GM19043 (cell line): ENCODE results near the gene LRRC4C.

Experiments used
- ATAC-seq: cut with Tn5 transposase; IDR thresholded peaks from one replicate; pipeline ENCODE4 v1.9.1; 2021; ENCODE audit warnings: low read depth; ENCODE audit not compliant: unreplicated experiment

Gene LRRC4C

DNA sequence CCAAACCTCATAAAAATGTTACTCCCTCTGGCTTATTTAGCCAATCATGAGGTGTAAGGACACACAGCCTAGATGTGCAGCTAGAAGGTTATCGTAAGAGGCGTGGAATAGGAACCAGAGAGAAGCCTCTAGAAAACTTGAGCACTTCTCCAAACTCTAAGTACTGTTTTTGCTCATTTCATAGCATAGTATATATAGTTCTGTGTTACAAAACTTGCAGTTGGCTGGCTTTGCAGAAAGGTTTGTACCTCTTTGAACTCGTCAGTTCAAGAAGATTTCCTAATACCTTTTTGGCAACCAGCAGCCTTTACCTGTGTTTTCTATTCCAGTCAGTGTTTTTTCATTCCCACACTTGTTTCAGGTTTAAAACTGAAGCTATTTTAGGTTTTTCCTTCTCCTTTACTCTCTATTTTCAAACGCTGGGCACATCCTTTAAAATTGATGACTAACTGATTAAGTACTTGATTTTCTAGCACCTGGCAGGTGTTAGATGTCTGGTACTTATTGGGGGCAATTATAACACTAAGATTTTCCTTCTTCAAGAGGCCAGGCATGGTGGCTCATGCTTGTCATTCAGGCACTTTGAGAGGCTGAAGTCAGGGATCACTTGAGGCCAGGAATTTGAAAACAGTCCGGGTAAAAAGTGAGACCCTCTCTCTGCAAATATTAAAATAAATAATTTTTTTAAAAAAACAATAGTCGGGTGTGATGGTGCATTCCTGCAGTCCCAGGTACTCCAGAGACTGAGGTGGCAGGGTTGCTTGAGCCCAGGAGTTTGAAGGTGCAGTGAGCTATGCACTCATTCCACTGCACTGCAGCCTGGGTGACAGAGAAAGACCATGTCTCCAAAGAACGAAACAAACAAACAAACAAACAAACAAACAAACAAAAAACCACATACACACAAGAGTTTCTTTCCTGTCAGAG is 125.2 kb downstream of the LRRC4C start:
- ATAC-seq = no peak

DNA sequence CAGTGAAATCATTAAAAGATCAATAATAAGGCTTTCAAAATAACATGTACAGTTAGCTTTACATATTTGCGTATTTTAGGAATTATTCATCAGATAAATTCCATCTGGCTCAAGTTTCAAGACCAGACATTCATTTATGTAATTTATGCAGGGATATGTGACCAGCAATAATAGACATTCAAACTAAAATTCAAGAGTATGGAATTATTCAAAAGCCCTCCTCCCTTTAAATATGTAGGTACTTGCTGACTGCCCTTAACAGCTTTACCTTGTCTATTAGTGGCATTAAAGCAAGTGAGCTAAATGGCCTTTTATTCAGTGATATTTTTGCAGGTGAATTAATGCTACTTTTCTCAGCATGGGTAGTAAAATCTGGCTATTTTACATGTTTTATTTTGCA is 126.1 kb downstream of the LRRC4C start:
- ATAC-seq = no peak

DNA sequence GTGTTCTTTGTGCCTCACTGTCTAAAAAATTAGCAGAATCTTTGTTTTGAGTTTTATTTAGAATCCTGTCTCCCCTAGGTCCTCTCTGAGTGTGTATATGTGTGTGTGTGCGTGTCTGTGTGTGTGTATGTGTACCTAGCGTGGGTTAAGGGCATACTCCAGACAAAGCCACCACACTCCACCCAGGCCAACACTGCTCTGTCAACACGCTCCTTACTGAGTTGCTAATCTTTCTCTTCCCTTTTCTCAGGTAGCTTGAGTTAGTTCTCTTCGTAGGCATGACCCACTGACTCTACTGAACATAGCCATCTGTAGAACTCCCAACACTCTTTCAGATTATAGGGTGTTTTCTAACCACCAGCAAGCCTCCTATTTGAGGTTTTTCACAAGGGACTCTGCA is 131.1 kb downstream of the LRRC4C start:
- no peak for ATAC-seq

DNA sequence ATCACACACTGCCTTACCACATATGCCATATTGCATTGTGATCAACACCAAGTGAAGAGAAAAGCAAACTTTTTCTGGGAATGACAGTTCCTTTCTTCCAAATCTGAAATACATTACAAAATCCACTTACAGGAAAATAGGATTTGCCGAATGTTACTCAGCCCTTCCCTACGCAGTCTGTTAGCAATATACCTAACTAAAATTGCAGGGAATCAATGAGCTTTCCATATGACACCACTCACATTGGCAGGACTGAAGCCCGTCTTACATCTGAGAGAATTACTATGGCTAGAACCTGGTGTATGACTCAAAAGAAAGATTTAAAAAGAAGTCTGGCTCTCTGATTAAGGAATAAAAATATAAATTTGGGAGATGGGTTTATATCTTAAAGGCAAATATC is 136.0 kb downstream of the LRRC4C start:
- no peak for ATAC-seq

DNA sequence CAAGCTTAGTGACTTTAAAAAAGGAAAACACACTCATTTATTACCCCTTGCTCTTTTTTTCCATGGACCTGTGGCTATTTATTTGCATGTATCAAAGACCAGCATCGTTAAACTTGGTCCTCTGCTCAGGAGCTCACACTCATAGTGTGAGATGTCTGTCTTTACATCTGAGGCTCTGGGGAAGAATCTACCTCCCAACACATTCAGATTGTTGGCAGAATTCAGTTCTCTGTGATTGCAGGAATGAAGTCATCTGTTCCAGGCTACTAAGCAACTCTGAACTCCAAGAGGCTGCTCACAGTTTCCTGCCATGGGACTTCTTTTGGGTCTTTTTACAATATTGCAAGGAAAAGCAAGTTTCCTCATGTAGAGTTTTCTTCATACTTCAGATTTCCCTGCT is 138.8 kb downstream of the LRRC4C start:
- ATAC-seq = no peak

DNA sequence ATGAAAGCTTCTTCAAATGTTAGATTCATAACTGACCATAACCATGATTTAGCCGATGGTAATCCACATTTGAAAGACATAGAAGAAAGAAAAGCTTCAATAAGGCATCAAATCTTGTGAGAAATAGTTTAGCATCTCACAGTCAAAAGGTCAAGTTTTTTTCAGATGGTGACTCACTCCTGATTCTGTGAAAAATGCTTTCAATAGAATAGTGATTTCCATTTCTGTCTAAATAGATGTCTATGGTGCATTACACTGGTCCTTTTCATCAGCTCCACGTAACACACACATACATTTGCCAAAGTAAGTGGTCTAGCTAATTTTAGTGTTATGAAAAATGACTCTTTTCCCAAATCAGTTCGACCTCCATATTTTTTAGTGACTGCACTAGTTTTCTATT is 139.2 kb downstream of the LRRC4C start:
- ATAC-seq = no peak

DNA sequence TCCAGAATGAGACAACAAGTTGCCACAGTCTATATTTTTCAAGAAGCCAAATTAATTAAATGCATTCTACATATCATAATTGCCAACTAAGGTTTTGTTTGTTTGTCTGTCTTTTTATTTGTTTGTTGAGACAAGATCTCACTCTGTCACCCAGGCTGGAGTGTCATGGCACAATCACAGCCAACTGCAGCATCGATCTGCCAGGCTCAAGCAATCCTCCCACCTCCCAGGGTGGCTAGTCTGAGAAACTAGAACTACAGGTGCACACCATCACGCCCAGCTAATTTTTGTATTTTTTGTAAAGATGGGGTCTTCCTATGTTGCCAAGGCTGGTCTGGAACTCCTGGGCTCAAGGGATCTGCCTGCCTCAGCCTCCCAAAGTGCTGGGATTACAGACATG is 140.0 kb downstream of the LRRC4C start:
- no peak for ATAC-seq

DNA sequence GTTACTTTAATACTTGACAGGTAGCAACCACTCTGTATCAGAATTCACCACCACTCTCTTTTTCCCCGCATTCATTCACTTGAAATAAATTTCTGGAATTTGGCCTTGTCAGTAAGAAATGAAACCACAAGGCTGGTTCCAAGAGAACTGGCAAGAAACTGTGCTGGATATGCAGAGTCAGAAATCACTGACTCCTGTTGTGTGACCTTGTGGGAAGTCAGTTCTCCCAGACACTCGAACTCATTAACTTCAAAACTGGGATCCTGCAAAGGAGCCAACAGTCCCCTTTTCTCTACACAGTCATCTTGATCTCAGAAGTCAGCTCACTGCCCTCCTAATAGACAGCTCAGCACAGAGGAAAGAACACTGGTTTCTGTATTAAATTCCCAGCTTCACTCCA is 142.7 kb downstream of the LRRC4C start:
- no peak for ATAC-seq

DNA sequence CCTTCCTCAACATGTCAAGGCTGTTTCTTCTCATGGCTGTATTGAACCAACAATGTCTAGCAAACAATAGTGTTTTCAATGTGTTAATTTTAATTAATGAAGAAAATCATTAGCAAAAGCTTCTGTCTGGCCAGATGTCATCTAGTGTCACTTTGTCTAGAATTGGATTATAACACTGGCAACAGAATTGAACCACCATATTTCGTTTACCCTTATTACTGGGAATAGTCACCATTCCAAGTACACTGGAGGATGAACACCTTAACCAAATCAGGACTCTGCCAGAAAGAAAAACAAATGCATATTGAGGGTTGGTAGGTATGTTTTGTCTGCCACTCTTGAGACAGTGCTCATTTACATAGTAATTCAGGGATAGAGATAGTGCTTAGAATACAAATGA is 146.2 kb downstream of the LRRC4C start:
- ATAC-seq = no peak

DNA sequence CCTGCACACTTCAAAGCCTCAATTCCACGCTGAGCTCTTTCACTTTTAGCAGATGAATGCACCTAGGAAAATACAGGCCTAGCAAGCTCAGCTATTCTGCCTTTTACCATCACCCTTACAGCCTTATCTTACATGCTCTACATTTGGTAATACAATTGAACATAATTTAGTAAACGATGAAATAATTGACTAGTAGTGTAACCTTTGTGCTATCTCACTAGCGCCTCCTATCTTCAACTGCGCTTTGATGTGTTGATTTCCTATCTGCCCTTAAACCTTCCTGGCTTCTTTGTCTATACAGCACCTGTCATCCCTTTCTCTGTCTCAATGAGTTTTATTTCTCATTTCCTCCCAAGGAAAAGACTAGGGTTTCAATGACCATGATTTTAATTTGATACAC is 149.7 kb downstream of the LRRC4C start:
- ATAC-seq = no peak

DNA sequence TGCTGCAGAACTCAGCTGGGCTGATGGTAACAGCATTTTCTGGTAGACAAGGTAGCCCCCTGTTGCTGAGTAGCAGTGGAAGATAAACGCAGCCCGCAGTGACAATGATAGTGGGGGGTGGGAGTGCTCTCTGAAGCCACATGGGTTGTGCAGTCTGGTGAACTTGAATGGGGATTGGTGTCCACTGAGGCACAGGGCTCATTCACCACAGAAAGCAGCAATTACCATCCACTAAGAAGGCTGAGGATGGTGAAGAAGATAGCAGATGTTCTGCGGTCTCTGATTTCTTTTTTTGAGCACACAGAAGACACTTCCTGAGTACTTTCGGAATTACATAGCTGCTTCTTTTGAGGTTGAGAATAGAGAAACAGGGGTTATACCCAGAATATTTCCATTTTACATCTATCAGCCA is 150.3 kb downstream of the LRRC4C start:
- ATAC-seq = peak; percentile 65

DNA sequence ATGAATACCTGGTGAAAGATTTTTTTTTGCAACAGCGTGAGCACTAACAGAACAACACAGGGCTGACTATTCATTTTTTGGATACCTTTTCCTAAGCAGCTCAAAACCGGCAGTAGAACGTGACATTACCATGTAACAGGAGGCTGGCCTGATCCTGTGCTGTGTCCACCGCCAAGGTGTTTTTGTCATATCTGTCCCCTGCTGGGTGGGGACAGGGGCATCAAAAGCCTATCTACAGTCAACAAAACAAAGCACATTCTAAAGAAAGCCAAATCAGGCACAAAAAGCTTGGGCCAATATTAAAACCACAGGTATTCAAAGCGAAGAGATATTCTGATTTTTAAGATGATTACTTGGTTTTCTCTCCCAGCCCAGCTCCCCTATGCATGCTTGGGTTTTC is 151.2 kb downstream of the LRRC4C start:
- no peak for ATAC-seq

DNA sequence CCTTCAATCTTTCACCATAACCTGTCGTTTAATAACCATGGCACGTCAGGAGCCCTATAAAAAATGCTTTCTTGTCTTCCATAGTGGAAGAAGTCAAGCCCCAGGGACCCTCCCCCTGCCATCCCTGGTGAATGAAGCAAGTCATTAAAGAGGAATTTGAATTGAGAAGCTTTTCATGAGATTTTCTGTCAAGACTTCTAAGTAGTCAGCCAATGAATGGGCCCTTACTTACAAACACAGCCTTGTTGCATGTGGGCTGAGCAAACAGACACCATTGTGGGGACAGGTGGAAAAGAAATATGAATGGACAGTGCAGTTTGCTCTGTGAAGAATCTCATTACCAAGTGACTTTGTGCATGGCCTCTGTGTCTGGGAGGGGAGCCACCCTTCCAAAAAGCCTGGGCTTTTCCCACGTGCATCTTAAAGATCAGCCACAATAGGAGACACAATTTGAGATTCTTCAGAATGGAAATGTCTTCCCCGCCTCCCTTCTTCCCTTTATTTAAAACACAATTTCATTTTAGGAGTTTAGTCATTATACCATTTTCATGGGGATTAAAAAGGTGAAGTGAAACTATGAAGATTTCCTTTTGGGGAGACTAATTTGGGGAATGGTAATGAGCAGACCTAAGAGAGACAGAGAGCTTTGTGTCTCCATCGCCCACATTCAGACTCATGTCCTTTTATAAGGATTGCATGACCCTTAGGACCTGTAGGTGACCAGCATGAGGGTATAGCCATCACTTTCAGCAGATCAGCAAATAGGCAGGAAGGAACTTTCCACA is 152.0 kb downstream of the LRRC4C start:
- no peak for ATAC-seq

DNA sequence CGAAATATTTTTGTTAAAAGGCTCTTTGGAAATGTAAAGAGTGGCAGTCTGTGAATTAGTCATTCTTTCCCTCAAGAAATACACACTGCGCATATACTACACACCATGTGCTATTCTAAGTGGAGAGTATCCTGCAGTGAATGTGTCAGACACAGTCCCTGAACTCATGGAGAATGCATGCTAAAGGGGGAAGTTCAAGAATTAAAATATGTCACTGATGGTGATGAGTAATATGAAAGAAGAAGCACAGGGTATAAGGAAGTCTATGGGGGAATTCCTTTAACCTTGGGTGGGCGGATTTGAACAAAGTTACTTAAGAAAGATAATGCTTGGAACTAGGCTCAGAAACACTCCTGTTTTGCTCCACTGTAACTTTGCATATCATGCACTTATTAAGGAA is 153.0 kb downstream of the LRRC4C start:
- no peak for ATAC-seq

DNA sequence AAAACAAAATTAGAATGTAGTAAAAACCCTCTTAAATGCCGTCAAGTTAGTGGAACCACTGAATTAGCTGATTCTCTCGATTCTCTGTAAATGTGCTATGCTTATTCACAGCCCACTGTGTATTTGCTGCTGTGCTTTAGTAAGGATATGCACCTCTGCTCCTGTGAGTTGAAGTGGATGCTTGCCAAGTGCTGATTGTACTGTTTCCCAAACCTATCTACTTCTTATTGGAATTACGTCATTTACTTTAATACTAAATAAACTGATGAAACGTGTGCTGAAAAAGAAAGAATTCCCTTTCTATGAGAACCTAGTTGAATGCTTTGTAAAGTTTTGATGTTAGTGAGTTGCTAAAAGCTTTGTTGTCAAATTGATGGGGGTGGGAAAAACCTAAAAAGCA is 158.4 kb downstream of the LRRC4C start:
- ATAC-seq = no peak

DNA sequence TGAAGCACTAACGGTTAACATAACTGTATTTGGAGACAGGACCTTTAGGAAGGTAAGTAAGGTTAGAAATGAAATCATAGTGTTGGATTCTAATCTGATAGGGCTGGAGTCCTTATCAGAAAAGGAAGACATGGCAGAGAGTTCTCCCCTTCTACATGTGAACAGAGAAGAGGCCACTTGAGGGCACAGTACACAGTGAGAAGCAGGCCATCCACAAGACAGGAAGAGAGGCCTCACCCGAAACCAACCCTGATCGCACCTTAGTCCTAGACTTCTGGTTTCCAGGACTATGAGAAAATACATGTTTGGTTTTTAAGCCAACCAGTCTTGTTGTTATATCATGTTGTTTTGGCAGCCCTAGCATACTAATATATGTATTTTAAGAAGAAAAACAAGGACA is 170.0 kb downstream of the LRRC4C start:
- ATAC-seq = no peak

DNA sequence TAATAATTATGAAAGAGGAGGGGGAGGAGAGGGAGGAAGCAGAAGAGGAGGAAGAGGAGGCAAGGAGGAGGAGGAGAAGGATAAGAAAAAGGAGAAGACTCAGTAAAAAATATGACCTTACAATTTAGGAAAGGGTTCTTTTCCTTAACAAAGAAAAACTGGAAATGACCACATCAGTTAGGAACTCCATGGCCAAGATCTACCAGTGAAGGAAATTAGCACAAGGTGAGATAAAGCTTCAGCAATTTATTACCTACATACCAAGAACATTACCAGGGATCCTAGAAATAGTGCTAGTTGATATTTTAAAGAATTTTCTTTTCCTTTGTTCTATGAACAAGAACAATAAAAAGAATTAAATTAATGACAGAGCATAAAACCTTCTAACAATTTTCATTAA is 172.7 kb downstream of the LRRC4C start:
- ATAC-seq = no peak

DNA sequence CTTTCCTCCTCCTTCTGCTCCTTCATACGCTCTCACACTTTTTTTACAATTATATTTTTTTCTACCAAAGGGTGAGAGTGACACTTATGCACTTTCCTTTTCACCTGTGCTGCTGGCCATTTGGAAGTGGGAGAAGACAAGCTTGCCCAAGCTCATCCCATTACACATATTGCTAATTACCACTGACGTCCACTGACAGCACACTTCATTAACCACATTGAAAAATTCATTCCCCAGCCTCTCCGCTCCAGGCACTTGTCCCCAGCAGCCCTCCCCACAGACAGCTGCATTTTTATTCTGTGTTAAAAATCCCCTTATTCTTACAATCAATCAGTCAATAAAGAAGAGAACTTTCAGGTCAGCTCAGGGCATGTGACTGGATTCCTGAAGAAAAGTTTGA is 175.1 kb downstream of the LRRC4C start:
- no peak for ATAC-seq

DNA sequence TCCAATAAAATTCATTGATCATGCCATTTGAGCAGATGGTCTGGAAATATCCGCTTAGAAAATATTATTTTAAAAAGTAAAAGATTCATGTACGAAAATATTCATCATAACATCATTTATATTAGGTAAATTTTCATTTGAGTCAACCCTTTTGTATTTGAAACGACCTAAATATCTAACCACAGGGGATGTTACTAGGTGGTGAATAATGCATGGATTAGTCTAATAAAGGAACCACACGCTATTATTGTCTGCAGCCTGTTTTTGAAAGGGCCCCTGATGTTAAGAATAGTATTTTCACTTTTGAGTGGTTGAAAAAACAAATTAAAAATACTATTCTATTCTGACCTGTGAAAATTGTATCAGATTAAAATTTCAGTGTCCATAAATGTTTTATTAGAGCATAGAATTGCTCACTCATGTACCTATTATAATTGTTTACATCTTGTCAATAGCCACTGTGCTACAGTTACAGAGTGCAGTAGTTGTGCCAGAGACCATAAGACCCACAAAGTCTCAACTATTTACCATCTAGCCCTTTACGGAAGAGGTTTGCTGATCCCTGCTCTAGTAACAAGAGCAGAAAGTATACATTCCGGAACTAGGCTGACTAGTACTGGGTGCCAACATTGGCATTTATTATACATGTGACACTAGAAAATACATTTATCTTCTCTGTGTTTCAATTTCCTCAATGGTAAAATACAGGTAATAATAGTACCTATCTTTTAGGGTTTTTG is 176.1 kb downstream of the LRRC4C start:
- no peak for ATAC-seq

DNA sequence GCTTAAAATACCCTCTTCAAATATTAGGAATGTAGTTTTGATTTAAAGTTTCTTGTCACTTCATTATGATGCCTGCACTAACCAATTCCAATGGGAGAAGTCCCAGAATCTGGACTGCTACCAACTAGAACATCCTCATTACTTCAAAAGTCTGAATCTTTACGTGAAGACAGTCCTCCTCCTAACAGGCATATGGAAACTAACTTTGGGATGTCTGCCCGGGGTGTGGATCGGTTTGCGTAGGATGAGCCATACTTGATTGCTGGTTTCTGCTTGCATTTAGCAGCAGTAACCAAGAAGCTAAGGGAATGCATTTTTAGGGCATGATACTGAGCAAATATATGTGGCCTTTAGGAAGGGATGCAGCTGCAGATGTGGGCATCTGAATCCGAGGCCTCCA is 177.1 kb downstream of the LRRC4C start:
- ATAC-seq = no peak

DNA sequence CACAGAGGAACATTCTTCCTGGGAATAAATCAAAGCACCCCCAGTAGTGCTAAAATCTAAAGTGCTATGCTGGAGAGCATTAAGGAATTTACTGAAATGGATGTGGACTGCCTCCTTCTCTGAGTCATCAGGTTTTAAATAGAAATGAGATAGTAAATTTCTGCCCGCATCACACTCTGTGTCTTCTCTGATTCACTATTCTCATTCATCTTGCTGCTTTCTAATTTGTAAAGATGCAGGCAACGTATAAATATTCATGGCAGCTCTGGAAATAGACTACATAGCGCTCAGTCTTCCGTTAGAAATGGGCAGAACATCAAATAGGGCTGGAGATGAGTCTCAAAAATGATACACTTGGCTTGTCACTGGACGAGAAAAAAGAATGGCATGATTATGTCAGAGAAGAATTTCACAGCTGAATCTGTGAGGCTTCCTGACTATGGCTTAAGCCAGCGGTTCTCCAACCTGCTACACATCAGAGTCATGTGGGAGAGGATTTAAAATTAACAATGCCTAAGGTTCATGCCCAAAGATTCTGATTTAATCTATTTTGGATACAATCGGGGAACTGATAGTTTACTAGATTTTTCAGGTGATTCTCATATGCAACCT is 178.2 kb downstream of the LRRC4C start:
- ATAC-seq = no peak
